ENCODE data around the gene TENM4.
"Not testable (repeated sequence)": the region's sequence is repeated elsewhere in the genome, so short reads cannot be mapped to it uniquely, and the experiment has no call there.

Gene TENM4

DNA sequence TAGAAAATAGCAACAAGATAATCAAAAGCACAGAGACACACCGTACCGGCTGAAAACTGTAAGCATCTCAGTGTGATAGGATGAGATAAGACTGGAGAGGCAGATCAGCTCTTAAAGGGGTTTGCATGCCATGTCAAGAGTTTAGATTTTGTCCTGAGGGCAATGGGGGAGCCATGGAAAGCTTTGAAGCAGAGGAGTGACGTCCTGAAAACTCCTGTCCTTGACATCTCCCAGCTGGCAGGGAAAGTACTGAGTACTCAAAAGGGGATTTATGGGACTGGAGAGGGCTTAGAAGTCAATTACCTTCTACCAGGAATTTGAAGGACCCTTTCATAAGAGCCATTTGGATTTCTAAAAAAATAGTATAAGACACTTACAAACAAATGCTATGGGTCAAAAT, 445.7 kb downstream of the TENM4 start:
- no peak for DNase-seq

GRCh38 chr11:78993802-78994430, 446.9 kb downstream of the TENM4 start:
- no peak for DNase-seq

- peak; percentile 62 to 92 for DNase-seq
Observed at GRCh38 chr11:78991681-78992080, 449.1 kb downstream of the TENM4 start.

GRCh38 chr11:78990261-78990660, 450.6 kb downstream of the TENM4 start:
- peak; percentile 47 to 91 for DNase-seq

DNA sequence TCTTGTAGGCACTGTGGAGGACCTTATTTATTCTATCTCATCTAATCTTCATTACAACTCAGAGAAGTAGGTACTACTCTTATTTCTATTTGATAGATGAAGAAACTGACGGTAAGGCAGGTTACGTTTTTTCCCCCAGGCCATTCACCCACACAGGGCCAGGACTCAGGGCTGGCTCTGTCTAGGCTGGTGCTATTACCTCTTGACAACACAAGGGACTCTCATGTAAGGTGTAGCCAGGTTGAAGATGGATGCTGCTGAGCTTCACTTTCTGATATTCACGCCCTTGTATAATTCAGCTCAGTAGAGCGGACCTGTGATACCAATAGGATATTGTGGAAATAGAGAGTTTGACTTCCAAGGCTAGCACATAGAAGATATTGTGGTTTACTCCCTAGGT, 453.1 kb downstream of the TENM4 start:
- DNase-seq, result no peak

DNA sequence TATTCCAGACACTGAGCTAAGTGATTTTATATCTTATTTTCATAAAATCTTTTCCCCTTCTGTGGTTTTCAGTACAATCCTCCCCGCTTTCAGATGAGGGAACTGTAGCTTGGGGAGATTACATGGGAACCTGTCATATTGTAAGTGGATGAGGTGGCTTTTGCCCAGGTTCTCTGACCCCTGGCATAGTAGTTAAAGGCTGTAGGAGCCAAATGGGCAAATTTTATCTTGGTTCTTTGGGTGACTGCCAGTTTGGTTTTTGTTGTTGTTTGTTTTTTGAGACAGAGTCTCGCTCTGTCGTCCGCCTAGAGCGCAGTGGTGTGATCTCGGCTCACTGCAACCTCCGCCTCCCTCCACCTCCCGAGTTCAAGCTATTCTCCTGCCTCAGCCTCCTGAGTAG, 454.5 kb downstream of the TENM4 start:
- no peak for DNase-seq

GRCh38 chr11:78985663-78986062, 455.2 kb downstream of the TENM4 start:
- peak in 1 of 2 experiments; percentile 39 for DNase-seq

DNA sequence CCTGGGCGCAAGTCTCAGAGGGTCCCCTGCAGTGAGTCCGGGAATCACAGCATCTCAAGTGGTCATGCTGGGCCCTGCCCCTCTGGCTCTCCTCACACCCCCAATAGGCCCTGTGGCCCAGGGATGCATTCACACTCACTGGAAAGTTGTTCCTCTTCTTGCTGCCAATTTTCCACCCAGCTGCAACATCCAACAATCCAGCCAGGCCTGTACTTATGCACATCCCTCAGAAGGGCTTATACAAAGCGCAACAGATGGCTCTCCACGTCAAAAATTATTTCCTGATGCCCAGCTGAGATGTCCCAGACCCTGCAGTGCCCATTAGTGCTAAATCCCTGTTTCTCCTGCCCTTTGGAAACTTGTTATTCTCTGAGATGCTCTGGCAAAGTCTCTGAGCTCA, 458.4 kb downstream of the TENM4 start:
- no peak for DNase-seq

- no peak for DNase-seq
Observed at GRCh38 chr11:78981153-78981552, 459.7 kb downstream of the TENM4 start.

DNA sequence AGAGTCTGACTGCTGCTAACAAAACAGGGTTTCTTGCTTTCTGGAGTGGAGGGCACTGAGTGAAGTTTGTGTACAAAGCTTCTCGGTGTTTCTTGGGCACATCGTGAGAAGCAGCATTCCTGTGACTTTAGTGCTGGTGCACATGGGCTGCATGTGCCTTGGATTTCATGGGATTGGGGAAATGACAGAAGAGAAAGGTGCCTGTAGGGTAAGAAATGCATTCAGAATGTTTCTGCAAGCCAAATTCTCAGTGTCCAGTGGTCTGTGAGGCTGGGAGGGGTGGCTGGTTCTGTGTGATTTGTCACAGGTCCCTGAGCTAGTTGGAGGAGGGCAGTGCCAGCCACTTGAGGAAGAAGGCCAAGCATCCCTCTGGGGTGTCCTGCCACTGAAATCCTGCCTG, 462.0 kb downstream of the TENM4 start:
- DNase-seq, result no peak

- DNase-seq, result not testable (repeated sequence)
Observed at GRCh38 chr11:78977848-78978247, 463.0 kb downstream of the TENM4 start.

DNA sequence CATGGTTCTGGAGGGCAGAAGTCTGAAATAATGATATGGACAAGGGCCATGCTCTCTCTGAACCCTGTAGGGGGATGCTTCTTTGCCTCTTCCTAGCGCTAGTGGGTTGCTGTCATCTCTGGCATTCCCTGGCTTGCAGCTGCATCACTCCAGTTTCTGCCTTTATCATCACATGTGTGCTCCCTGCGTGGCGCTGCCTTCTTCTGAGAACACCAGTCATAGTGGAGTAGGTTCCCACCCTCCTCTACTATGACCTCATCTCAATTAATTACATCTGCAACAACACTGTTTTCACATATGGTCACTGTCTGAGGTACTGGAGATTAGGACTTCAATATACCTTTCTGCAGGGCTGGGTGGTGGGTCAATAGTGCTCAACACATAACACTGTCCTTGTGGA, 463.8 kb downstream of the TENM4 start:
- DNase-seq, result no peak

DNA sequence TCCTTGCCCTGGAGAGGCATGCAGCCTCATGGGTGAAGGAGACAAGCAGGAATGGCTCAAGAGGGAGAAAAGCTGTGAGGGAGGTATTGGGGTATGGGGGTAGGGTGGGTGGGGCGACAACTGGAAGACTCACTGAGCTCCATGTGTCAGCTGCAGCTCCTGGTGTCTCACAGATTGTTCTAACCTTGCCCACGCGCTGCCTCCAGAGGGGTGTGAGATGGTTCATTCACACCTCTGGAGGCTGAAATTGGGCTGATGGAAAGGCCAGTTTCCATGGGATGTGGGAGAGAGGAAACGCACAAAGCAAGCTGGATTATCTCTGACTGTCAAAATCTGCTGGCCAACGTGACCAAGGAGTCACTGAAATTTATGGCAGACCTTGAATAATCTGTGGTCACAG, 465.7 kb downstream of the TENM4 start:
- no peak for DNase-seq

DNA sequence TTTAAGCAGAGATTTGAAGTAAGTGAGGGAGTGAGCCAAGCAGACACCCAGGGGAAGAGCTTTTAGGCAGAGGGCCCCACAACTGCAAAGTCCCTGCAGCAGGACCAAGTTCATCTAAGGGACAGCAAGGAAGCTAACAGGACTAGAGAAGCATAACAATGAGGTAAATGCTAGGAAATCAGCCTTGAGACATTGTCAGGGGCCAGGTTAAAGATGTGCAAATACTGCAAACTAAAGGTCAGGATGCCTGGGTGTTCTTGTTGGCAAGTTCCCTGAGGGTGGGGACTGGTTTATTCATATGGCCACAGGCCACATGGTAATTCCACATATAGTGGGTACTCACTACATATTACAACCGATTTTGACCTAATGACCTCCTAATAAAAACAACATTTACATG, 467.0 kb downstream of the TENM4 start:
- DNase-seq, result no peak

- no peak for DNase-seq
Observed at GRCh38 chr11:78972590-78972989, 468.2 kb downstream of the TENM4 start.

DNA sequence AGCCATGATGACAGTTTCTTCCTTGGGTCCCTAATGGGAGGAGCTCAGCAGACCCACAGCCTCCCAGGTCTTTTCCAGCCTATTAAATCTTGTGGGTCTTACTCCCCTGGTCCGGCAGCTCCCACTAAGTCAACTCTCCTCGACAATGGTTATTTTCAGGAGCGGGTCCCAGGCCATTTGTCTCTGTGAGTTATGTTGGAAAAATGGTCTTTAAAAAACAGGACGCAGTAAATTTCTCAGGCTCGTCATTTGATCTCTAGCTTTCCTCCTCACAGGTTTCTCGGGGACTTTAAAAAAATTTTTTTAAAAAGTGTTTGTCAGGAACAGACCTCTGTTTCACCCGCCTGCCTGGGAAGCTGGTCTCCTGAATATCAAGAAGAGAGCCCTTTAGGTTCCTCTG, 468.7 kb downstream of the TENM4 start:
- no peak for DNase-seq

GRCh38 chr11:78967811-78968210, 473.0 kb downstream of the TENM4 start:
- DNase-seq, result no peak

GRCh38 chr11:78965432-78965831, 475.4 kb downstream of the TENM4 start:
- DNase-seq, result no peak

DNA sequence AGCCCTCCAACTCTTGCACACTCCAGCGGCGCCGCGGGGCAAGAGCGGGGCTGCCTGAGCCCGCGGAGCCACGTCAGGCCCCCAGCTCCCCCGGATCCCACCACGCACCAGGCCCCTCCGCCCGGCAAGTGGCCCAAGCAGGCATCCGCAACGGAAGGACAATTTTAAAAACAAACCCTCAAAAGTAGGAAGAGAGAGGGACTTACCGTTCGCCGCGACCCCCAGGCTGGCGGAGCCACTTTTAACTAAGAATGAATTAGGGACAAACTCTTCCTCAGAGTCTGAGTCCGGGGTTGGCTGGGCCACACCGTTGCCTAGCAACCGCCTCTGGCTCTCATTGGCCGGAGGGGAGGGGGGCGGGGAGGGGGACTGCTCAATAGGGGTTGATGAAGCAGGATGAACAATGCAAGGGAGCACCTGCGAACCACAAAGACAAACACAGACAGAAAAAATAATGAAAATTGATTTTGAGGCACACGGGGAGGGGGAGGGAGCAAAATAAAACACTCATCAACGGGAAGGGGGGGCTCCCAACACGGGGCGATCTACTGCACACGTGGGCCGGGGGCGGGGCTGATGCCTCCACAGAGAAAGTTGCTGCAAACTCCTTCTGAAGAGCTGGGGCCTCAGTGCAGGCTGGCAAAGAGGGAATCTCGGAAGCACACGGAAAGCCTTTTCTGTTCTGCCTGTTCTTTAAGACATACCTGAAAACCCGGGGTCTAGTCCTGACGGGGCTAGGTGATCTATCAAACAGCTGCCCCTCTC, 478.7 kb downstream of the TENM4 start:
- peak; percentile 22 to 39 for DNase-seq

- DNase-seq, result peak in 1 of 2 experiments; percentile 33
Observed at GRCh38 chr11:78961247-78961646, 479.6 kb downstream of the TENM4 start.

DNA sequence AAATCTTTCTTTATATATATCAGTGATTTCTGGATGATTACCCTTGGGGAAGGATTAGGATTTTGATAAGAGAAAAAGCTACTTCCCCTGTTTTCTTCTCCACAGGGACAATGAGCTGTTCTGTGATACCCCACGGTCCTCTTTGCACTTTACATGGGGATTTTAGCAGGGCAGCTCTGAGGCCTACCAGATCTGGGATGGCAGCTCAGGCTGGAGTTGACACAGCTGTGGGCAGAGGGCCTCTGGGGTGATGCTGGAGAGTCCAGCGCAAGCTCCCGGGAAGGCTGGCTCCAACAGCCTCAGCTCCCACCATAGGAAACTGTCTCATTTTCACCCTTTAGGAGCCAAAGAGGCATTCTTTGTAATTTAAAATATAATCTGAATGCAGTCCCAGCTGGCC, 482.4 kb downstream of the TENM4 start:
- no peak for DNase-seq

GRCh38 chr11:78957476-78958245, 483.2 kb downstream of the TENM4 start:
- no peak for DNase-seq

- DNase-seq, result no peak
Observed at GRCh38 chr11:78954696-78955095, 486.1 kb downstream of the TENM4 start.

DNA sequence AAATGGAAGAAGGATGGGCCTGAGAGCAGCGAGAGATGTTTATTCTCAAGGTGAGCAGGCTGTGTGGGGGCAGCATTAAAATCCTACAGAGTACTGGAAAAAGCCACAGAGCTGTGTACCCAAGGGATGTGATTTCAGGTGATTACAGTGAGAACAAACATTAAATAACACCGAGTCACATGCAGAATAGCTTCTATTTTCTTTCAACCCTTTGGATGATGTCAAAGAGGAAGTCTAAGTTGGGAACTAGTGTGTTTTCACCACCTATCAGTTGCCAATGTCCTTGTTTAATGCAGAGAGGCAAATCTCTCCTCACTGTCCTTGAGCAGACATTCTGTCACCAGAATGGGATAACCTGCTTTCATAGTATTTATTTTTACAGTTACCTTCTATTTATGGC, 486.6 kb downstream of the TENM4 start:
- DNase-seq, result peak in 1 of 2 experiments; percentile 21
